ENCODE measurements around the gene KBTBD7.

Gene KBTBD7, protein sequence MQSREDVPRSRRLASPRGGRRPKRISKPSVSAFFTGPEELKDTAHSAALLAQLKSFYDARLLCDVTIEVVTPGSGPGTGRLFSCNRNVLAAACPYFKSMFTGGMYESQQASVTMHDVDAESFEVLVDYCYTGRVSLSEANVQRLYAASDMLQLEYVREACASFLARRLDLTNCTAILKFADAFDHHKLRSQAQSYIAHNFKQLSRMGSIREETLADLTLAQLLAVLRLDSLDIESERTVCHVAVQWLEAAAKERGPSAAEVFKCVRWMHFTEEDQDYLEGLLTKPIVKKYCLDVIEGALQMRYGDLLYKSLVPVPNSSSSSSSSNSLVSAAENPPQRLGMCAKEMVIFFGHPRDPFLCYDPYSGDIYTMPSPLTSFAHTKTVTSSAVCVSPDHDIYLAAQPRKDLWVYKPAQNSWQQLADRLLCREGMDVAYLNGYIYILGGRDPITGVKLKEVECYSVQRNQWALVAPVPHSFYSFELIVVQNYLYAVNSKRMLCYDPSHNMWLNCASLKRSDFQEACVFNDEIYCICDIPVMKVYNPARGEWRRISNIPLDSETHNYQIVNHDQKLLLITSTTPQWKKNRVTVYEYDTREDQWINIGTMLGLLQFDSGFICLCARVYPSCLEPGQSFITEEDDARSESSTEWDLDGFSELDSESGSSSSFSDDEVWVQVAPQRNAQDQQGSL

DNA sequence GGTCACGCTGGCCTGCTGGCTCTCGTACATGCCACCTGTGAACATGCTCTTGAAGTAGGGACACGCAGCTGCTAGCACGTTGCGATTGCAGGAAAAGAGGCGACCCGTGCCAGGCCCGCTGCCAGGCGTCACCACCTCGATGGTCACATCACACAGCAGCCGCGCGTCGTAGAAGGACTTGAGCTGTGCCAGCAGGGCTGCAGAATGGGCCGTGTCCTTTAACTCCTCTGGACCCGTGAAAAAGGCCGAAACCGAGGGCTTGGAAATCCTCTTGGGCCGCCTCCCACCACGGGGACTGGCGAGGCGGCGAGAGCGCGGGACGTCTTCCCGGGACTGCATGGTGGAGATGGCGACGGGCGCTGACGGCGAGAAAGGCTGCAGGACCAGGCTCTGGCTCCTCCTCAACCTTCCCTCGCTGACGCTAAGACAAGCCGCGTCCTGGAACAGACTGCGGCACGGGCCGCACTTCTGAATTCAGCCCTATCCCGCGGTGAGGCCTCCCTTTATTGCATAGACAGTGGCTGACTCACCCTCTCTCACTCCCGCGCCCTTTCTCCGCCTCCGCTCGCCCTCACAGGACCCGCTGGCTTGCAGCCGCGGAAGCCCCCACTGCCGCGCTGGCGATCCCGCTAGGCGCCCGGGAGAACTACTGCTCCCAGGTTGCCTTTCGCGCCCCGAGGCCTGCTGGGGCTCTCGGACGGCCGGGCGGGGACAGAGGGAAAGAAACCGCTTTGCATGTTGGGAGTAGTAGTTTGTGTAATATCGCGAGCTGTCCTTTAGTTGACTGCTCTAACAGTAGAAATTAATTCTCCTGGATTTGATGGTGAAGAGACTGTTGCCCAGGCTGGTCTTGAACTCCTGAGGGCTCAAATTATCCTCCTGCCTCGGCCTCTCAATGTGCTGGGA lies at the start of gene KBTBD7:
TSS of gene KBTBD7 (minus strand) at position 651 of the 906 bp plus-strand sequence. CDS start at position 339, 312 bp downstream.
- DNase-seq (ENCODE audit: low read depth): peak; percentile 94

DNA sequence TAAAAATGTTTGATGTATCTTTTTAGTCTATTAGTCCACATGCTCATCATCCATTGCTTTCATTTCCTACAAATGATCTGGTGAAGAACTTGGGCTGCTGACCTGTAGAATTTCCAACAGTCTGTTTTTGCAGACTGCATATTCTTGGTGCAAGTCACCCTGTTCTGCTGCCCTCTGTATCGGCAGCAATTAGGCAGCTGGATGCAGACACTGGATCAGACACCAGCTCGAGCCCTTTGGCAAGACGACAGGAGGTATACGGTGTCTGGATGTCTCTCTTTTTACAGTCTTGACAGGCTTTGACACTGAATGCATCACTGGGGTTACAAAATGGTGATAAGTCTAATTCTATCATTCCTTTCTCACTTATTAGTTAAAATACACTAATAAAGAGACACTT lies 47.3 kb upstream of the KBTBD7 start:
- no peak for DNase-seq (ENCODE audit: low read depth)

- DNase-seq (ENCODE audit: low read depth): no peak
These were observed 42.0 kb upstream of the KBTBD7 start for GRCh38 chr13:41236369-41236768.

DNA sequence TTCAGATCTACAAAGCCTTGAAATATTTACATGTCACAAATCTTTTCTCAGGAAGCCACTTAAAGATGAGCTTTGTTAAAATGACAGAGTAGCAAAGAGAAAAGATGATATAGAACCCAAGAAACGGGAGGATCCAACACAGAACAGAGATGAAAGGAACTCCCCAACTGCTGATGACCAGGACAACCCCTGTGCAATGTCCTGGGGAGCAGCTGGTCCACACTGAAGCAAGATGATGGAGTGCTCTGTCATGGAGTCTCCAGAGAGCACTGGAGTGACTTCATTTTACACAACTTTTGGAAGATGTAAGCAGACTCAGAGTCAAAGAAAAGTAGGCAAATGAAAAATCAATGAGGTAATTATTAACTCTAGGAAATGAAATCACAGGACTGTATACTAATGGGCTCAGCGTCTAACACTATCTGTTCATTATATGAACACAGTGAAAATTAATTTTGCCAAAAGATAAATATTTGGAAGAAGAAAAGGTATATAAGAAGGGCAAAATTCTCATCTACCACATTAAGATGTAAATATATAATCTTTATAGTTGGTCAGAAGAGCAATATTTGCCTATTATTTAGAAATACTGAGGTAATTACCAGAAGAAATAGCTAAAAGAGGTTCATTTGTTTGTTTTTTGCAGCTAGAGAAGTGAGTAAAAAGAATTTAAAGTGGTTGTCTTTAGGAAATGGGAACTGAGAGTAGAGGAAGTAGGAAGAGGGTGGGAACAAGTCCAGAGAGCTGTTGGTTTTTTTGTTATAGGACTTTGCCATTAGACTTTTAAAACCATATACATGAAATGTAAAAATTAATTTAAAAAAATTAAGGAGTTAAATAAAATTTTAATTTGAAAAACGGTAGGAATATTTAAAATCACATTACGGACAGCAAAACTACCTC lies 38.5 kb upstream of the KBTBD7 start:
- DNase-seq (ENCODE audit: low read depth): no peak

DNA sequence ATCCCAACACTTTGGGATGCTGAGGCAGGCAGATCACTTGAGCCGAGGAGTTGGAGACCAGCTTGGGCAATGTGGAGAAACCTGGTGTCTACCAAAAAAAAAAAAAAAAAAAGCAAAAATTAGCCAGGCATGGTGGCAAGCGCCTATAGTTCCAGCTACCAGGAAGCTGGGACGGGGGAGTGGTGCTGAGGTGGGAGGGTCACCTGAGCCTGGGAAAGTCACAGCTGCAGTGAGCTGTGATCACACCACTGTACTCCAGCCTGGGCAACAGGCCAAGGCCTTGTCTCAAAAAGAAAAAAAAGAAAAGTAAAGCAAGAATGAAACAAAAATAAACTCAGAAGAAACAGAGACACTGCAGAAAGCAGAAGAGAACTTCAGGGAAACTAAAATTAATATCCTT lies 37.4 kb upstream of the KBTBD7 start:
- no peak for DNase-seq (ENCODE audit: low read depth)

- no peak for DNase-seq (ENCODE audit: low read depth)
These were observed 36.8 kb upstream of the KBTBD7 start for GRCh38 chr13:41231025-41231677.

GRCh38 chr13:41229356-41229755 lies 35.0 kb upstream of the KBTBD7 start:
- DNase-seq (ENCODE audit: low read depth): no peak

- DNase-seq (ENCODE audit: low read depth): no peak
These were observed 30.0 kb upstream of the KBTBD7 start for GRCh38 chr13:41224113-41225110.

DNA sequence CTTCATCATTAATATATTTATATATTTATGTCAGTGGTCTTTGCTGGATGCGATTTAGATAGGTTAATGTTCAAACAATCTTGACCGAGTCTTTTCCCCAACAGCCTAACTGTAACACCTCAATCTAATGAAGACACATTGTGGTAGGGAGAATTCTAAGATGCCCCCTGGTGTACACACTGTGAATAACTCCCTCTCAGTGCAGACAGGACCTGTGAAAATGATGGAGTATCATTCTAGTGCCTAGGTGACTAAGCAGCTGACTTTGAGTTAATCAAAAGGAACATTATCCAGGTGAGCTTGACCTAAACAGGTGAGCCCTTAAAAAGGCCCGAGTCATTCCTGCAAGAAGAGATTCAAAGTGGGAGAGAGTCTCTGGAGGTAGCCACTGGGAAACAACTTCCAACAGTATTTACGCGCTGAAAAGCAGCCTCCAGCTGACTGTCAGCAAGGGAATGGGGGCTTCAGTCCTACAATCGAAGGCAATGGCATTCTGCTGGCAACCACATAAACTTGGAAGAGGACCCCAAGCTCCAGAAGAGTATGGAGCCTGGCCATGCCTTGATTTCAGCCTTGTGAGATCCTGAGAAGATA lies 28.0 kb upstream of the KBTBD7 start:
- DNase-seq (ENCODE audit: low read depth): peak; percentile 8

- no peak for DNase-seq (ENCODE audit: low read depth)
These were observed 26.0 kb upstream of the KBTBD7 start for GRCh38 chr13:41220401-41220800.

GRCh38 chr13:41216160-41216559 lies 21.8 kb upstream of the KBTBD7 start:
- DNase-seq (ENCODE audit: low read depth): no peak

GRCh38 chr13:41213919-41214318 lies 19.6 kb upstream of the KBTBD7 start:
- DNase-seq (ENCODE audit: low read depth): no peak

GRCh38 chr13:41213316-41213715 lies 18.9 kb upstream of the KBTBD7 start:
- no peak for DNase-seq (ENCODE audit: low read depth)

DNA sequence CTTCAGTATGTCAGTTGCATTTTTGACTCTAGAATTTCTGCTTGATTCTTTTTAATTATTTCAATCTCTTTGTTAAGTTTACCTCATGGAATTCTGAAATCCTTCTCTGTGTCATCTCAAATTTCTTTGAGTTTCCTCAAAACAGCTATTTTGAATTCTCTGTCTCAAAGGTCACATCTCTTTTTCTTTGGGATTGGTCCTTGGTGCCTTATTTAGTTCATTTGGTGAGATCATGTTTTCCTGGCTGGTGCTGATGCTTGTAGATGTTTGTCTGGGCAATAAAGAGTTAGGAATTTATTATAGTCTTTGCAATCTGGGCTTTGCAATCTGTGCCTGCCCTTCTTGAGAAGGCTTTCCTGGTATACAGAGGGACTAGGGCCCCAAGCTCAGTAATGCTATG lies 18.5 kb upstream of the KBTBD7 start:
- no peak for DNase-seq (ENCODE audit: low read depth)

DNA sequence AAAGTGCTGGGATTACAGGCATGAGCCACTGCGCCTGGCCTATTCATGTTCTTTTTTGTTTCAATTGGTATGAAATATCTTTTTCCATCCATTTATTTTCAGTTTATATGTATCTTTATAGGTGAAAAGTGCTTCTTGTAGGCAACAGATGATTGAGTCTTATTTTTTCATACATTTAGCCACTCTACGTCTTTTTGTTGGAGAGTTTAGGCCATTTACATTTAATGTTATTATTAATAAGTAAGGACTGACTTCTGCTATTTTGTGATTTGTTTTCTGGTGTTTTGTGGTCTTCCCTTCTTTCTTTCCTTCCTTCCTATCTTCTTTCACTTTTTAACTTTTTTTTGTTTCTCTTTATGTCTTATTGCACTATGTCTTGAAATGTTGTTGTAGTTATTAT lies 16.7 kb upstream of the KBTBD7 start:
- DNase-seq (ENCODE audit: low read depth): no peak

GRCh38 chr13:41206467-41206866 lies 12.1 kb upstream of the KBTBD7 start:
- no peak for DNase-seq (ENCODE audit: low read depth)

- no peak for DNase-seq (ENCODE audit: low read depth)
These were observed 9.4 kb upstream of the KBTBD7 start for GRCh38 chr13:41203810-41204209.

GRCh38 chr13:41200126-41200525 lies 5.8 kb upstream of the KBTBD7 start:
- DNase-seq (ENCODE audit: low read depth): no peak

DNA sequence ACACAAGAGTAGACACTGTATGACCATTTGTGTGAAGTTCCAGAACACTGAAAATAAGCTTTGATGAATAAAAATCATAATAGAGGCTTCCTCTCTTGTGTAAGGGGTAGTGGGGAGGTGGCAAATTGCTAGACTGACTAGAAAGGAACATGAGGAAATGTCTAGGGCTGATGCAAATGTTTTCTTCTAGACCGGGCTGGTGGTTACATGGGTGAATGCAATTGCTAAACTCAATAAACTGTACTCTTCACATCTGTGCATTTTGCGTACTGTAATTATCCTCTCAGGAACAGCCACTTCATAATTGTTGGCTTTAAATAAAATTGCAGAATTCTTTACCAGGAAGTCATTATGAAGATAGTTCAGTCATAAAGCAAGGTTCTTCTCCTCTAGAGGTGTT lies 5.2 kb upstream of the KBTBD7 start:
- no peak for DNase-seq (ENCODE audit: low read depth)

Data from activated T-cell treated with anti-CD3 and anti-CD28 coated beads for 48 hours (primary cell).